HG03108 (cell line): ENCODE measurements around the gene PCBP1.
"Not testable (repeated sequence)": the region's sequence is repeated elsewhere in the genome, so short reads cannot be mapped to it uniquely, and the experiment has no call there.

Experiments used
- ATAC-seq: cut with Tn5 transposase; IDR thresholded peaks from one replicate; pipeline ENCODE4 v1.9.1; 2021; ENCODE audit warnings: moderate library complexity; ENCODE audit not compliant: unreplicated experiment

PCBP1 gene

GRCh38 chr2:70080610-70081200, 6.6 kb upstream of the PCBP1 start:
- no peak for ATAC-seq

GRCh38 chr2:70081221-70081620, 6.1 kb upstream of the PCBP1 start:
- ATAC-seq = no peak

GRCh38 chr2:70083344-70084156, 3.7 kb upstream of the PCBP1 start:
- ATAC-seq = peak; percentile 37

- no peak for ATAC-seq
Observed at GRCh38 chr2:70084973-70085710, 2.1 kb upstream of the PCBP1 start.

- no peak for ATAC-seq
Observed at GRCh38 chr2:70085711-70086277, 1.5 kb upstream of the PCBP1 start.

GRCh38 chr2:70086278-70086837, 919 bp upstream of the PCBP1 start:
- ATAC-seq = peak; percentile 31

- no peak for ATAC-seq
Observed at GRCh38 chr2:70087702-70088597, 673 bp downstream of the PCBP1 start.

- no peak for ATAC-seq
Observed at GRCh38 chr2:70088598-70089219, 1.4 kb downstream of the PCBP1 start.

GRCh38 chr2:70089220-70089982, 2.1 kb downstream of the PCBP1 start:
- ATAC-seq = no peak

GRCh38 chr2:70089983-70090525, 2.8 kb downstream of the PCBP1 start:
- no peak for ATAC-seq

- no peak for ATAC-seq
Observed at GRCh38 chr2:70090706-70091334, 3.5 kb downstream of the PCBP1 start.

GRCh38 chr2:70091364-70091763, 4.1 kb downstream of the PCBP1 start:
- ATAC-seq = no peak

- ATAC-seq = no peak
Observed at GRCh38 chr2:70091816-70092215, 4.5 kb downstream of the PCBP1 start.

GRCh38 chr2:70092576-70093243, 5.4 kb downstream of the PCBP1 start:
- not testable (repeated sequence) for ATAC-seq

GRCh38 chr2:70094171-70094977, 7.1 kb downstream of the PCBP1 start:
- no peak for ATAC-seq

GRCh38 chr2:70094978-70095719, 7.9 kb downstream of the PCBP1 start:
- peak; percentile 71 for ATAC-seq
